AG08396 (cell line): ENCODE results near the gene ARHGAP42.
"Not testable (repeated sequence)": the region's sequence is repeated elsewhere in the genome, so short reads cannot be mapped to it uniquely, and the experiment has no call there.

Experiments
- DNase-seq: peaks from one replicate; pipeline ENCODE4 v3.0.0; 2012; ENCODE audit warnings: low spot score, mixed read lengths

The ARHGAP42 gene

GRCh38 chr11:100965346-100965745 is 278.3 kb downstream of the ARHGAP42 start:
- no peak for DNase-seq

- DNase-seq = no peak
Measured at GRCh38 chr11:100966366-100966765, 279.3 kb downstream of the ARHGAP42 start.

GRCh38 chr11:100969008-100969407 is 281.9 kb downstream of the ARHGAP42 start:
- no peak for DNase-seq

GRCh38 chr11:100970283-100971164 is 283.4 kb downstream of the ARHGAP42 start:
- no peak for DNase-seq

GRCh38 chr11:100972046-100972445 is 285.0 kb downstream of the ARHGAP42 start:
- DNase-seq = no peak

- DNase-seq = no peak
Measured at GRCh38 chr11:100978442-100978841, 291.4 kb downstream of the ARHGAP42 start.

GRCh38 chr11:100978939-100979338 is 291.9 kb downstream of the ARHGAP42 start:
- DNase-seq = no peak

GRCh38 chr11:100980156-100980555 is 293.1 kb downstream of the ARHGAP42 start:
- no peak for DNase-seq

GRCh38 chr11:100981196-100981824 is 294.2 kb downstream of the ARHGAP42 start:
- no peak for DNase-seq

GRCh38 chr11:100984668-100985067 is 297.6 kb downstream of the ARHGAP42 start:
- DNase-seq = no peak

- DNase-seq = no peak
Measured at GRCh38 chr11:100990931-100991330, 303.8 kb downstream of the ARHGAP42 start.

GRCh38 chr11:100991541-100991940 is 304.5 kb downstream of the ARHGAP42 start:
- peak; percentile 5 for DNase-seq

- DNase-seq = no peak
Measured at GRCh38 chr11:100994966-100995365, 307.9 kb downstream of the ARHGAP42 start.

- no peak for DNase-seq
Measured at GRCh38 chr11:100999756-101000155, 312.7 kb downstream of the ARHGAP42 start.

GRCh38 chr11:101003468-101003867 is 316.4 kb downstream of the ARHGAP42 start:
- DNase-seq = no peak

GRCh38 chr11:101008961-101009689 is 322.0 kb downstream of the ARHGAP42 start:
- no peak for DNase-seq

- DNase-seq = no peak
Measured at GRCh38 chr11:101009690-101010055, 322.6 kb downstream of the ARHGAP42 start.

- DNase-seq = no peak
Measured at GRCh38 chr11:101010899-101011298, 323.8 kb downstream of the ARHGAP42 start.

GRCh38 chr11:101011881-101012280 is 324.8 kb downstream of the ARHGAP42 start:
- DNase-seq = no peak

- DNase-seq = not testable (repeated sequence)
Measured at GRCh38 chr11:101013702-101014101, 326.6 kb downstream of the ARHGAP42 start.

- DNase-seq = no peak
Measured at GRCh38 chr11:101014600-101015285, 327.7 kb downstream of the ARHGAP42 start.

- DNase-seq = no peak
Measured at GRCh38 chr11:101019870-101020269, 332.8 kb downstream of the ARHGAP42 start.
